ENCODE data around the gene SRL. TPM values are rescaled to one million over a fixed set of nuclear protein-coding genes. Genes with fewer than 3 reads are reported as not detected.

SRL gene
- total and polyA plus RNA-seq, 2 experiments from 2014 or later, result not detected

GRCh38 chr16:4215106-4215505, 26.8 kb downstream of the SRL start:
- ATAC-seq (no peak), DNase-seq (ENCODE audit: low spot score) (no peak)
- Mint-ChIP-seq H3K4me1 (peaks cover 28% of the 10 kb centered on the region), H3K9me3 (no peaks in the 10 kb centered on the region; the same call in 2 of the 3 replicates), H3K4me3 (no peak overlapping the region), H3K36me3 (ENCODE audit: low read depth) (no peaks in the 10 kb centered on the region; the same call in 2 of the 3 replicates), H3K27ac (no peak overlapping the region), H3K27me3 (ENCODE audit: insufficient read depth, low read depth, poor library complexity) (peaks cover 8% of the 10 kb centered on the region)
- no peak overlapping the region for H2AFZ ChIP-seq
- H4K20me1 ChIP-seq (replicated peaks; ENCODE audit: insufficient read depth), result no peaks in the 10 kb centered on the region
- 0 out of 2 replicates have a peak, but pooled peaks cover 5% of the 10 kb centered on the region for H3K9me2 ChIP-seq (ENCODE audit: insufficient read depth)
- no peak overlapping the region for H3K4me2 ChIP-seq
- H3K4me3 ChIP-seq, result no peak overlapping the region
- no peak overlapping the region for H3K27ac ChIP-seq (ENCODE audit: low read depth)
- peaks cover 10% of the 10 kb centered on the region for H3K4me1 ChIP-seq (ENCODE audit: insufficient read depth)
- H3F3A ChIP-seq (replicated peaks; ENCODE audit: low read depth), result no peaks in the 10 kb centered on the region
- H3K36me3 ChIP-seq (ENCODE audit: insufficient read depth), result no peaks in the 10 kb centered on the region
- H3K79me2 ChIP-seq (replicated peaks; ENCODE audit: insufficient read depth), result no peaks in the 10 kb centered on the region
- H3K27me3 ChIP-seq (ENCODE audit: insufficient read depth), result no peaks in the 10 kb centered on the region
- TF ChIP-seq STAT1 (IDR thresholded peaks at IDR 0.05; ENCODE audit: unreplicated experiment) (no peak), ZNF462 (CRISPR knock-in tag; IDR thresholded peaks at IDR 0.05) (no peak), JUNB (IDR thresholded peaks at IDR 0.05; ENCODE audit: unreplicated experiment) (no peak), REST (IDR thresholded peaks at IDR 0.05; ENCODE audit: unreplicated experiment) (no peak), EZH2 (IDR thresholded peaks at IDR 0.05; ENCODE audit: low read depth, unreplicated experiment) (no peak), EZH2phosphoT487 (IDR thresholded peaks at IDR 0.05; ENCODE audit: unreplicated experiment) (no peak), NANOG (IDR thresholded peaks at IDR 0.05; ENCODE audit: borderline replicate concordance) (no peak), CTCF (conservative IDR thresholded peaks at IDR 0.05; ENCODE audit: low read depth in 2 of 2) (no peak), ZNF114 (CRISPR knock-in tag; IDR thresholded peaks at IDR 0.05) (no peak), CREB1 (CRISPR knock-in tag; IDR thresholded peaks at IDR 0.05; ENCODE audit: low read depth) (no peak), ETS1 (IDR thresholded peaks at IDR 0.05) (no peak), POLR2AphosphoS5 (IDR thresholded peaks at IDR 0.05; ENCODE audit: low read depth) (no peak), ZNF331 (CRISPR knock-in tag; IDR thresholded peaks at IDR 0.05; ENCODE audit: low read depth) (no peak)

Measured in GM23338 (cell line).